Measurements from ENCODE around the gene IPP.

GRCh38 chr1:45793942-45794604 is 43.6 kb upstream of the IPP start:
- TF ChIP-seq POLR2AphosphoS5 (IDR thresholded peaks at IDR 0.05; ENCODE audit: low read depth, low read length) (no peak), TAF1 (IDR thresholded peaks at IDR 0.05; ENCODE audit: borderline replicate concordance, insufficient read depth, low read length) (no peak)
